SK-N-SH (cell line): ENCODE measurements around the gene LTBP1. TPM values are rescaled to one million over a fixed set of nuclear protein-coding genes. Genes with fewer than 3 reads are reported as not detected.

Source experiments
- CHD2 ChIP-seq: fragments of 150-350 bp; IDR thresholded peaks from 2 replicates; pipeline ENCODE4 v1.6.1; 2018; ENCODE audit warnings: low read length; ENCODE audit not compliant: partially characterized antibody
- CTCF ChIP-seq: fragments of 200-600 bp; sonication (generic); IDR thresholded peaks from 2 replicates; pipeline ENCODE4 v1.6.1; 2017; ENCODE audit warnings: antibody characterized with exemption, mild to moderate bottlenecking, moderate library complexity
- EP300 ChIP-seq, 2 experiments: IDR thresholded peaks; 2 replicates each; pipeline versions ENCODE4 v1.4.0 to v1.6.1; 2012; ENCODE audit warnings: borderline replicate concordance in 1 of 2, low read depth in 1 of 2, low read length in 1 of 2
- EZH2phosphoT487 ChIP-seq: fragments of 200-600 bp; sonication (generic); IDR thresholded peaks from 2 replicates; pipeline ENCODE4 v1.6.1; 2017; ENCODE audit warnings: low read depth, mixed run types, mild to moderate bottlenecking, antibody characterized with exemption, moderate library complexity, borderline replicate concordance
- FOSL2 ChIP-seq: IDR thresholded peaks from 2 replicates; pipeline ENCODE4 v1.4.0; 2012; ENCODE audit warnings: low read depth, mild to moderate bottlenecking, moderate library complexity, borderline replicate concordance
- FOXM1 ChIP-seq: IDR thresholded peaks from 2 replicates; pipeline ENCODE4 v1.4.0; 2012; ENCODE audit warnings: low read depth, mild to moderate bottlenecking
- GABPA ChIP-seq: IDR thresholded peaks from 2 replicates; pipeline ENCODE4 v1.4.0; 2012; ENCODE audit warnings: low read depth, mild to moderate bottlenecking
- JUND ChIP-seq: IDR thresholded peaks from 2 replicates; pipeline ENCODE4 v1.4.0; 2012
- MAX ChIP-seq: IDR thresholded peaks from 2 replicates; pipeline ENCODE4 v1.4.0; 2012; ENCODE audit warnings: low read depth
- MXI1 ChIP-seq: IDR thresholded peaks from 2 replicates; pipeline ENCODE4 v1.6.1; 2012; ENCODE audit warnings: mild to moderate bottlenecking, low read depth, low read length, improper control_type of control experiment
- NFIC ChIP-seq: IDR thresholded peaks from 2 replicates; pipeline ENCODE4 v1.4.0; 2012; ENCODE audit warnings: borderline replicate concordance
- NRF1 ChIP-seq: IDR thresholded peaks from 2 replicates; pipeline ENCODE4 v1.6.1; 2012; ENCODE audit warnings: low read depth, mild to moderate bottlenecking, low read length
- POLR2AphosphoS5 ChIP-seq: IDR thresholded peaks from 2 replicates; pipeline ENCODE4 v1.6.1; 2012; ENCODE audit warnings: low read depth, low read length
- RAD21 ChIP-seq: IDR thresholded peaks from 2 replicates; pipeline ENCODE4 v1.6.1; 2012; ENCODE audit warnings: mild to moderate bottlenecking, low read length
- REST ChIP-seq: IDR thresholded peaks from 2 replicates; pipeline ENCODE4 v1.6.1; 2012; ENCODE audit warnings: mild to moderate bottlenecking, low read depth, low read length, moderate library complexity
- RFX5 ChIP-seq: IDR thresholded peaks from 2 replicates; pipeline ENCODE4 v1.6.1; 2012; ENCODE audit warnings: mild to moderate bottlenecking, improper control_type of control experiment, low read length
- SIN3A ChIP-seq: IDR thresholded peaks from 2 replicates; pipeline ENCODE4 v1.6.1; 2012; ENCODE audit warnings: low read depth, mild to moderate bottlenecking, low read length, moderate library complexity, borderline replicate concordance
- SMC3 ChIP-seq: IDR thresholded peaks from 2 replicates; pipeline ENCODE4 v1.6.1; 2012; ENCODE audit warnings: low read depth, low read length, improper control_type of control experiment
- TAF1 ChIP-seq: IDR thresholded peaks from 2 replicates; pipeline ENCODE4 v1.6.1; 2012; ENCODE audit warnings: low read depth, mild to moderate bottlenecking, low read length, moderate library complexity, borderline replicate concordance
- TCF12 ChIP-seq: IDR thresholded peaks from 2 replicates; pipeline ENCODE4 v1.4.0; 2012
- TEAD4 ChIP-seq: IDR thresholded peaks from 2 replicates; pipeline ENCODE4 v1.4.0; 2012; ENCODE audit warnings: mild to moderate bottlenecking, borderline replicate concordance; ENCODE audit not compliant: insufficient read depth
- USF2 ChIP-seq: fragments of 150-350 bp; IDR thresholded peaks from 2 replicates; pipeline ENCODE4 v1.6.1; 2017; ENCODE audit warnings: antibody characterized with exemption, low read length, low read depth, borderline replicate concordance
- polyA plus RNA-seq, 3 experiments: library from polyadenylated mRNA; depleted of rRNA; stranded (reverse); fragments of >200 nt; gene quantifications; 2 replicates each; pipeline ENCODE4 v1.2.3, GENCODE V29; 2012

LTBP1 gene
- polyA plus RNA-seq, 1 of the 3 experiments (the other 2 are of a cell fraction), result 467 TPM

GRCh38 chr2:33313039-33313438 lies 366.3 kb downstream of the LTBP1 start (continued):
- no peak for TF ChIP-seq MXI1
- TF ChIP-seq NRF1, result no peak
- peak; percentile 18 to 66; a peak in 1 of 4 replicates for TF ChIP-seq EP300 (IDR thresholded peaks at IDR 0.05; ENCODE audit: borderline replicate concordance in 1 of 2, low read depth in 1 of 2, low read length in 1 of 2)
- TF ChIP-seq RFX5, result no peak
- no peak for TF ChIP-seq FOSL2
- no peak for TF ChIP-seq SMC3
- no peak for TF ChIP-seq CTCF
- TF ChIP-seq USF2, result no peak
- no peak; the same call in 1 of the 2 replicates for TF ChIP-seq POLR2AphosphoS5
- TF ChIP-seq REST, result no peak
- TF ChIP-seq TEAD4, result 0 out of 2 replicates have a peak, but pooled peaks have one; percentile 20
- TF ChIP-seq EZH2phosphoT487, result no peak
- no peak for TF ChIP-seq SIN3A
- TF ChIP-seq FOXM1, result no peak
- no peak for TF ChIP-seq MAX
- TF ChIP-seq GABPA, result no peak
- no peak for TF ChIP-seq CHD2
- TF ChIP-seq TAF1, result no peak
- peak; percentile 11; the same call in 1 of the 2 replicates for TF ChIP-seq NFIC
- no peak for TF ChIP-seq RAD21
- TF ChIP-seq JUND, result peak; percentile 48; the same call in 1 of the 2 replicates
- peak; percentile 60 for TF ChIP-seq TCF12
